ENCODE results near the gene PARD3B. TPM values are rescaled to one million over a fixed set of nuclear protein-coding genes. Genes with fewer than 3 reads are reported as not detected.

The PARD3B gene
- total and polyA plus RNA-seq, 2 of the 8 experiments (the other 6 are each of a cell fraction or from before 2014, with no cell fraction given), result 1.2 to 5.7 TPM

DNA sequence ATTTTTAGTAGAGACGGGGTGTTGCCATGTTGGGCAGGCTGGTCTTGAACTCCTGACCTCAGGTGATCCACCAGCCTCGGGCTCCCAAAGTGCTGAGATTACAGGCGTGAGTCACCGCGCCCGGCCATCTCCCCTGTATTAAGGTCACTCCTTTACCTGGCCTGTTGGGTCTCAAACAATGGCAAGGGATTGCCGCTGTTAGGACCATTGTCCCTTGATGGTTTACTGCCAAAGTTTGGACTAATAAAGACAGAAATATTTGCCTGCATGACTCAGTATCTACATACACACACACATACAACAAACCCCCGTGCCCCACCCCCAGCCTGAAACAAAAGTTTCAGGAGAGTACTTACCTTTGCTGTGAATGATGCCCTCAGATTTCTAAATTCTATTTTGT lies 16.5 kb downstream of the PARD3B start:
- H3K27ac ChIP-seq (ENCODE audit: low read depth, low read length), result no peak overlapping the region
- no peaks in the 10 kb centered on the region for H4K20me1 ChIP-seq (replicated peaks in 1 of 2; ENCODE audit: control insufficient read depth in 1 of 2, insufficient read depth in 2 of 2, low read length in 2 of 2)
- H3K18ac ChIP-seq (ENCODE audit: extremely low read depth, low read length), result no peak overlapping the region
- no peaks in the 10 kb centered on the region for H3K27me3 ChIP-seq (replicated peaks in 1 of 4; ENCODE audit: control insufficient read depth in 3 of 4, extremely low read depth in 1 of 4, insufficient read depth in 3 of 4, low read length in 3 of 4)
- H2BK15ac ChIP-seq (ENCODE audit: low read length), result no peak overlapping the region
- no peaks in the 10 kb centered on the region for H3K4me1 ChIP-seq (replicated peaks in 1 of 4; ENCODE audit: control insufficient read depth in 3 of 4, insufficient read depth in 4 of 4, low read length in 3 of 4)
- H3K79me1 ChIP-seq (ENCODE audit: low read depth, low read length), result no peaks in the 10 kb centered on the region
- H3K14ac ChIP-seq (ENCODE audit: insufficient read length), result no peak overlapping the region
- no peak overlapping the region for H3K4me2 ChIP-seq (ENCODE audit: insufficient read depth in 1 of 2, low read depth in 2 of 2, low read length in 2 of 2)
- no peak overlapping the region for H3K4me3 ChIP-seq (ENCODE audit: extremely low read depth in 1 of 4, insufficient read depth in 2 of 4, low read depth in 3 of 4, low read length in 4 of 4)
- no peak overlapping the region for H3K23ac ChIP-seq (ENCODE audit: insufficient read length)
- H2BK5ac ChIP-seq (ENCODE audit: low read depth, low read length), result no peak overlapping the region
- TF ChIP-seq YY1 (IDR thresholded peaks at IDR 0.05; ENCODE audit: low read depth, low read length) (no peak), POLR2AphosphoS5 (IDR thresholded peaks at IDR 0.05; ENCODE audit: low read depth, low read length) (no peak), CEBPB (IDR thresholded peaks at IDR 0.05; ENCODE audit: low read depth, low read length) (no peak)
- H2BK12ac ChIP-seq (ENCODE audit: low read depth, low read length), result no peak overlapping the region
- no peak overlapping the region for H3K9ac ChIP-seq (replicated peaks in 1 of 4; ENCODE audit: extremely low read depth in 1 of 4, low read depth in 3 of 4, low read length in 3 of 4)
- no peak overlapping the region for H2AK5ac ChIP-seq (ENCODE audit: low read depth, low read length)
- CTCF ChIA-PET (ENCODE audit: partially characterized antibody), result no interaction called here
- 93% methylated on average over 8 of the region's 8 CpGs; no CpG with 5 or more reads in 1 of the 2 experiments for WGBS, 2 experiments (ENCODE audit: extremely low coverage in 1 of 2, insufficient coverage in 1 of 2, insufficient read length in 1 of 2, insufficient replicate concordance in 2 of 2, low coverage in 1 of 2, low lambda C conversion rate in 2 of 2, missing lambda C conversion rate in 1 of 2)
- H2BK120ac ChIP-seq (replicated peaks; ENCODE audit: low read depth, low read length), result no peak overlapping the region
- no peaks in the 10 kb centered on the region for H3K36me3 ChIP-seq (ENCODE audit: control insufficient read depth in 2 of 4, insufficient read depth in 4 of 4, low read length in 3 of 4)
- H4K8ac ChIP-seq (ENCODE audit: extremely low read depth, insufficient read depth, low read length), result no peak overlapping the region
- no peaks in the 10 kb centered on the region for H3K79me2 ChIP-seq (ENCODE audit: control insufficient read depth in 1 of 2, insufficient read depth in 2 of 2, low read length in 2 of 2)
- no peak overlapping the region for H4K91ac ChIP-seq (replicated peaks; ENCODE audit: insufficient read length, low read length)
- POLR2A ChIA-PET (ENCODE audit: partially characterized antibody), result no interaction called here
- H2BK20ac ChIP-seq (ENCODE audit: low read length), result no peak overlapping the region
- no peak overlapping the region for H4K5ac ChIP-seq (ENCODE audit: insufficient read length, low read depth, low read length)
- no peak overlapping the region for H3K4ac ChIP-seq (replicated peaks; ENCODE audit: insufficient read length, low read depth, low read length)
- FAIRE-seq, result no peak
- no peaks in the 10 kb centered on the region for H3K23me2 ChIP-seq (ENCODE audit: low read depth, low read length)
- DNase-seq (ENCODE audit: low read depth in 1 of 2, low spot score in 2 of 2), result no peak
- no peak overlapping the region for H2AFZ ChIP-seq (ENCODE audit: low read length)
- no peak overlapping the region for H3K56ac ChIP-seq (replicated peaks; ENCODE audit: insufficient read length, low read depth, low read length)
- no peaks in the 10 kb centered on the region for H3K9me3 ChIP-seq (ENCODE audit: insufficient read depth in 2 of 2, low read depth in 1 of 2, low read length in 1 of 2)

Data from H1 (cell line).